ENCODE results near the gene U2AF2. TPM values are rescaled to one million over a fixed set of nuclear protein-coding genes. Genes with fewer than 3 reads are reported as not detected.

Gene U2AF2
- total and polyA plus RNA-seq, 2 of the 8 experiments (the other 6 are each of a cell fraction or from before 2014, with no cell fraction given), result 162 to 252 TPM

DNA sequence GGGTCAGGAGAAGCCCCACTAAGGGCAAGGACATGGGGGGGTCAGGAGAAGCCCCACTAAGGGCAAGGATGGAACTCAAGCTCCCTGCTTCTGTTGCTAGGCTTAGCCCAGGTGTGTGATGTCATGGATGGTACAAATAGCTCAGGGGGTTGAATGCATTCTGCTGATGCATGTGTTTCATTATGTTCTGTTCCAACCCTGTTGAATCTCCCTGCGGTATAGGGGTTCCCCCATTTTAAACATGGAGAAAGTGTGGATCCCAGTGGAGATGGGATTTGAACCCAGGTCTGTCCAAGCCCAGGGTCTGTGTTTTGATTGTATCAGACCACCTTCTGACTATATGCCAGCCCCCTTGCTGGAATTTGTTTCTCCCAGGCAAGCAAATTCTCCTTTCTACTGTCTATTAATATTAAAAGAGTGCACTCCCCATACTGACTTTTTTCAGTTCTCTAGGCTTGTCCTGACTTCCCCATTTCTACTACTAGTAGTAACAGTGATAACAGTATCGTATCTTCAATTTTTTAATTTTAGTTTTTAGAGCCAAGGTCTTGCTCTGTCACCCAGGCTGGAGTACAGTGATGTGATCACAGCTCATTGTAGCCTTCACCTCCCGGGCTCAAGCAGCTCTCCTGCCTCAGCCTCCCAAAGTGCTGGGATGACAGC lies 42.7 kb upstream of the U2AF2 start (continued):
- TF ChIP-seq, protein P1, sequence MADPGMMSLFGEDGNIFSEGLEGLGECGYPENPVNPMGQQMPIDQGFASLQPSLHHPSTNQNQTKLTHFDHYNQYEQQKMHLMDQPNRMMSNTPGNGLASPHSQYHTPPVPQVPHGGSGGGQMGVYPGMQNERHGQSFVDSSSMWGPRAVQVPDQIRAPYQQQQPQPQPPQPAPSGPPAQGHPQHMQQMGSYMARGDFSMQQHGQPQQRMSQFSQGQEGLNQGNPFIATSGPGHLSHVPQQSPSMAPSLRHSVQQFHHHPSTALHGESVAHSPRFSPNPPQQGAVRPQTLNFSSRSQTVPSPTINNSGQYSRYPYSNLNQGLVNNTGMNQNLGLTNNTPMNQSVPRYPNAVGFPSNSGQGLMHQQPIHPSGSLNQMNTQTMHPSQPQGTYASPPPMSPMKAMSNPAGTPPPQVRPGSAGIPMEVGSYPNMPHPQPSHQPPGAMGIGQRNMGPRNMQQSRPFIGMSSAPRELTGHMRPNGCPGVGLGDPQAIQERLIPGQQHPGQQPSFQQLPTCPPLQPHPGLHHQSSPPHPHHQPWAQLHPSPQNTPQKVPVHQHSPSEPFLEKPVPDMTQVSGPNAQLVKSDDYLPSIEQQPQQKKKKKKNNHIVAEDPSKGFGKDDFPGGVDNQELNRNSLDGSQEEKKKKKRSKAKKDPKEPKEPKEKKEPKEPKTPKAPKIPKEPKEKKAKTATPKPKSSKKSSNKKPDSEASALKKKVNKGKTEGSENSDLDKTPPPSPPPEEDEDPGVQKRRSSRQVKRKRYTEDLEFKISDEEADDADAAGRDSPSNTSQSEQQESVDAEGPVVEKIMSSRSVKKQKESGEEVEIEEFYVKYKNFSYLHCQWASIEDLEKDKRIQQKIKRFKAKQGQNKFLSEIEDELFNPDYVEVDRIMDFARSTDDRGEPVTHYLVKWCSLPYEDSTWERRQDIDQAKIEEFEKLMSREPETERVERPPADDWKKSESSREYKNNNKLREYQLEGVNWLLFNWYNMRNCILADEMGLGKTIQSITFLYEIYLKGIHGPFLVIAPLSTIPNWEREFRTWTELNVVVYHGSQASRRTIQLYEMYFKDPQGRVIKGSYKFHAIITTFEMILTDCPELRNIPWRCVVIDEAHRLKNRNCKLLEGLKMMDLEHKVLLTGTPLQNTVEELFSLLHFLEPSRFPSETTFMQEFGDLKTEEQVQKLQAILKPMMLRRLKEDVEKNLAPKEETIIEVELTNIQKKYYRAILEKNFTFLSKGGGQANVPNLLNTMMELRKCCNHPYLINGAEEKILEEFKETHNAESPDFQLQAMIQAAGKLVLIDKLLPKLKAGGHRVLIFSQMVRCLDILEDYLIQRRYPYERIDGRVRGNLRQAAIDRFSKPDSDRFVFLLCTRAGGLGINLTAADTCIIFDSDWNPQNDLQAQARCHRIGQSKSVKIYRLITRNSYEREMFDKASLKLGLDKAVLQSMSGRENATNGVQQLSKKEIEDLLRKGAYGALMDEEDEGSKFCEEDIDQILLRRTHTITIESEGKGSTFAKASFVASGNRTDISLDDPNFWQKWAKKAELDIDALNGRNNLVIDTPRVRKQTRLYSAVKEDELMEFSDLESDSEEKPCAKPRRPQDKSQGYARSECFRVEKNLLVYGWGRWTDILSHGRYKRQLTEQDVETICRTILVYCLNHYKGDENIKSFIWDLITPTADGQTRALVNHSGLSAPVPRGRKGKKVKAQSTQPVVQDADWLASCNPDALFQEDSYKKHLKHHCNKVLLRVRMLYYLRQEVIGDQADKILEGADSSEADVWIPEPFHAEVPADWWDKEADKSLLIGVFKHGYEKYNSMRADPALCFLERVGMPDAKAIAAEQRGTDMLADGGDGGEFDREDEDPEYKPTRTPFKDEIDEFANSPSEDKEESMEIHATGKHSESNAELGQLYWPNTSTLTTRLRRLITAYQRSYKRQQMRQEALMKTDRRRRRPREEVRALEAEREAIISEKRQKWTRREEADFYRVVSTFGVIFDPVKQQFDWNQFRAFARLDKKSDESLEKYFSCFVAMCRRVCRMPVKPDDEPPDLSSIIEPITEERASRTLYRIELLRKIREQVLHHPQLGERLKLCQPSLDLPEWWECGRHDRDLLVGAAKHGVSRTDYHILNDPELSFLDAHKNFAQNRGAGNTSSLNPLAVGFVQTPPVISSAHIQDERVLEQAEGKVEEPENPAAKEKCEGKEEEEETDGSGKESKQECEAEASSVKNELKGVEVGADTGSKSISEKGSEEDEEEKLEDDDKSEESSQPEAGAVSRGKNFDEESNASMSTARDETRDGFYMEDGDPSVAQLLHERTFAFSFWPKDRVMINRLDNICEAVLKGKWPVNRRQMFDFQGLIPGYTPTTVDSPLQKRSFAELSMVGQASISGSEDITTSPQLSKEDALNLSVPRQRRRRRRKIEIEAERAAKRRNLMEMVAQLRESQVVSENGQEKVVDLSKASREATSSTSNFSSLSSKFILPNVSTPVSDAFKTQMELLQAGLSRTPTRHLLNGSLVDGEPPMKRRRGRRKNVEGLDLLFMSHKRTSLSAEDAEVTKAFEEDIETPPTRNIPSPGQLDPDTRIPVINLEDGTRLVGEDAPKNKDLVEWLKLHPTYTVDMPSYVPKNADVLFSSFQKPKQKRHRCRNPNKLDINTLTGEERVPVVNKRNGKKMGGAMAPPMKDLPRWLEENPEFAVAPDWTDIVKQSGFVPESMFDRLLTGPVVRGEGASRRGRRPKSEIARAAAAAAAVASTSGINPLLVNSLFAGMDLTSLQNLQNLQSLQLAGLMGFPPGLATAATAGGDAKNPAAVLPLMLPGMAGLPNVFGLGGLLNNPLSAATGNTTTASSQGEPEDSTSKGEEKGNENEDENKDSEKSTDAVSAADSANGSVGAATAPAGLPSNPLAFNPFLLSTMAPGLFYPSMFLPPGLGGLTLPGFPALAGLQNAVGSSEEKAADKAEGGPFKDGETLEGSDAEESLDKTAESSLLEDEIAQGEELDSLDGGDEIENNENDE (IDR thresholded peaks at IDR 0.05; ENCODE audit: insufficient replicate concordance, low read length), result no peak
- no peak for TF ChIP-seq HDAC2 (IDR thresholded peaks at IDR 0.05; ENCODE audit: borderline replicate concordance in 1 of 2, low read depth in 2 of 2, low read length in 2 of 2)
- no peak for TF ChIP-seq SRF (IDR thresholded peaks at IDR 0.05; ENCODE audit: low read depth, low read length)
- TF ChIP-seq SP2 (IDR thresholded peaks at IDR 0.05; ENCODE audit: low read length), result no peak
- TF ChIP-seq, protein P2, sequence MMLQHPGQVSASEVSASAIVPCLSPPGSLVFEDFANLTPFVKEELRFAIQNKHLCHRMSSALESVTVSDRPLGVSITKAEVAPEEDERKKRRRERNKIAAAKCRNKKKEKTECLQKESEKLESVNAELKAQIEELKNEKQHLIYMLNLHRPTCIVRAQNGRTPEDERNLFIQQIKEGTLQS (IDR thresholded peaks at IDR 0.05; ENCODE audit: insufficient read depth, low read depth, low read length), result no peak
- TF ChIP-seq GABPA (IDR thresholded peaks at IDR 0.05; ENCODE audit: borderline replicate concordance, insufficient read depth, low read length), result no peak
- TF ChIP-seq CBX8 (IDR thresholded peaks at IDR 0.05; ENCODE audit: borderline replicate concordance, low read depth, low read length), result no peak
- TF ChIP-seq, protein P3, sequence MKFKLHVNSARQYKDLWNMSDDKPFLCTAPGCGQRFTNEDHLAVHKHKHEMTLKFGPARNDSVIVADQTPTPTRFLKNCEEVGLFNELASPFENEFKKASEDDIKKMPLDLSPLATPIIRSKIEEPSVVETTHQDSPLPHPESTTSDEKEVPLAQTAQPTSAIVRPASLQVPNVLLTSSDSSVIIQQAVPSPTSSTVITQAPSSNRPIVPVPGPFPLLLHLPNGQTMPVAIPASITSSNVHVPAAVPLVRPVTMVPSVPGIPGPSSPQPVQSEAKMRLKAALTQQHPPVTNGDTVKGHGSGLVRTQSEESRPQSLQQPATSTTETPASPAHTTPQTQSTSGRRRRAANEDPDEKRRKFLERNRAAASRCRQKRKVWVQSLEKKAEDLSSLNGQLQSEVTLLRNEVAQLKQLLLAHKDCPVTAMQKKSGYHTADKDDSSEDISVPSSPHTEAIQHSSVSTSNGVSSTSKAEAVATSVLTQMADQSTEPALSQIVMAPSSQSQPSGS (IDR thresholded peaks at IDR 0.05; ENCODE audit: low read length), result no peak

All from H1 (cell line).